SK-N-SH (cell line): Measurements from ENCODE around the gene GSS.

ENCODE experiments used
- POLR2AphosphoS5 ChIP-seq: IDR thresholded peaks from 2 replicates; pipeline ENCODE4 v1.6.1; 2012; ENCODE audit warnings: low read depth, low read length
- RAD21 ChIP-seq: IDR thresholded peaks from 2 replicates; pipeline ENCODE4 v1.6.1; 2012; ENCODE audit warnings: mild to moderate bottlenecking, low read length
- TEAD4 ChIP-seq: IDR thresholded peaks from 2 replicates; pipeline ENCODE4 v1.4.0; 2012; ENCODE audit warnings: mild to moderate bottlenecking, borderline replicate concordance; ENCODE audit not compliant: insufficient read depth
- TF ChIP-seq, protein P1 (sequence below): fragments of 150-350 bp; IDR thresholded peaks from 2 replicates; pipeline ENCODE4 v1.6.1; 2017; ENCODE audit warnings: antibody characterized with exemption, low read length, low read depth, borderline replicate concordance

DNA sequence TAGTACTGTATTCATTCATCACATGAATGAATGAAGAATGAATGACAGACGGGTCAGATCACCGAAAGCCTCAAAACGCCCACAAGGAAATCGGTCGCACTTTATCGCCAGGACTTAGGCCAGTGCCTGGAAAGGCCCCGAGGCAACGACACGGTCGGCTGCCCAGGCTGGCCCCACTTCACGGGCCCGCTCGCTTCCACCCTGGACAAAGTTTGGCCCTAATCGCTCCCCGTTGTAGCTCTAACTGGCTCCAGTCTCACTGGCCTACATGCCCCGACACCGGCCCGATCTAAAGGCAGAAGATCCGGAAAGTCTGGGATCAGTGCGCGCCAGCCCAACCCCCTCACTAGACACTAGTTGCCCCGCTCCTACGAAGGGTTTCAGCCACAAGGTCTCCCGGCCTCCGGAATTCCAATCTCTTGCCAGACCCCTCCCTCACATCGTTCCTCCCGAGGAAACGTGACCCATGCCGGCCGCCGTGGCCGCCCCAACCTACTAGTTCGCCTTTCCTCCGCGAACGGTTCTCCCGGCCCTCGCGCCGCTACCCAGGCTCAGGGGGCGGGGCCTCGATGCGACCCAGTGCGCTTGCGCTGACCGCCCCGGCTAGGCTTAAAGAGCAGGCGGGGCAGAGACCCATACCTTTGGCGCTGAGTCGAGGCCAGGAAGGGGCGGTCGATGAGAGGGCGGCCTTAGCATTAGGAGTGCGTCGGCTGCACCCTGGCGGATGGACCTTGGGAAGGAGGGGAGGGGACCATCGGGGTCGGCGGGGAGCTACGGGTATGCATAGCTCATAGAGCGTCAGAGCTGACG lies at the start of gene GSS, which contains the start of gene MYH7B:
- TF ChIP-seq, protein P1, sequence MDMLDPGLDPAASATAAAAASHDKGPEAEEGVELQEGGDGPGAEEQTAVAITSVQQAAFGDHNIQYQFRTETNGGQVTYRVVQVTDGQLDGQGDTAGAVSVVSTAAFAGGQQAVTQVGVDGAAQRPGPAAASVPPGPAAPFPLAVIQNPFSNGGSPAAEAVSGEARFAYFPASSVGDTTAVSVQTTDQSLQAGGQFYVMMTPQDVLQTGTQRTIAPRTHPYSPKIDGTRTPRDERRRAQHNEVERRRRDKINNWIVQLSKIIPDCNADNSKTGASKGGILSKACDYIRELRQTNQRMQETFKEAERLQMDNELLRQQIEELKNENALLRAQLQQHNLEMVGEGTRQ, result no peak
- peak; percentile 77 for TF ChIP-seq RAD21
- TF ChIP-seq TEAD4, result no peak; the same call in 1 of the 2 replicates
- peak; percentile 91 for TF ChIP-seq POLR2AphosphoS5
